Kidney capillary endothelial cell (primary cell): ENCODE measurements around the gene HOXB8.

Experiments used
- DNase-seq: peaks from one replicate; pipeline ENCODE4 v3.0.0-alpha.2; 2018; ENCODE audit warnings: low spot score

Gene HOXB8

GRCh38 chr17:48596000-48596734 is 18.9 kb downstream of the HOXB8 start:
- DNase-seq: no peak

- no peak for DNase-seq
Observed at GRCh38 chr17:48595278-48595999, 19.7 kb downstream of the HOXB8 start.

GRCh38 chr17:48594538-48595277 is 20.4 kb downstream of the HOXB8 start:
- no peak for DNase-seq

DNA sequence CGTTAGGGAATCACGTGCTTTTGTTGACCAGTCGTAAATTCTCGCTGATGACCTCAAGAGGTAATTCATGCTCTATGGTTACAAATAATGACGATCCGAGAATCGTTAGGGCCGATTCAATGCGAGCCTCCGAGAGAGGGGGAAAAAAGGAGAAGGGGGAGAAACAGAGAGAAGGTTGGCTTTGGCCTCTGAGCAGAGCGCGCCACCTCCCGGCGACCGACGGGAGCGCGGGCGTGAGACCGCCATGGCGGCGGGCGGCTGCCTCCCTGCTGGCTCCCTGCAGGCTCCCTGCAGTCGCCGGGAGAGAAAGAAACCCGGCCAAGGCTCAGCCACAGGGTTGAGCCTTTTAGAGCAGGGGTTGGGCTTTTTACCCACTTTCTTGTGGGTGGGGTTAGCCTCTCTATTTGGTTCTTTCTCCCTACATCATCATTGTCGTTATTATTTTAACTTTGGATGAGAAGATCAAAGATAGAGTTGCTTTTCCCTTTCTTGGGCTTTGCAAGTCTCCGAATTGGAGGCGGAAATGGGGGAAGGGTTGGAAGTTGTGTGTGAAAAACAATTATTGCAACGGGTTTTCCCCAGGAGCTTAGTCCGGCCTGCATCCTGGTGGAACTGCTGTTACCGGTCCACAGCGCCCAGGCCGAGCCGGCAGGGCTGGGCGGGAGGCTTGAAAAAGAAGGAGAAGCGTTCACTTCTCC is 21.1 kb downstream of the HOXB8 start:
- peak; percentile 83 for DNase-seq

GRCh38 chr17:48593126-48593829 is 21.8 kb downstream of the HOXB8 start, which contains the start of gene HOXB5:
Gene HOXB5 (minus strand): TSS chr17:48593779. CDS start chr17:48593682, 97 bp downstream.
- DNase-seq: no peak

- no peak for DNase-seq
Observed at GRCh38 chr17:48592577-48592976, 22.5 kb downstream of the HOXB8 start.

- DNase-seq: no peak
Observed at GRCh38 chr17:48592057-48592514, 23.0 kb downstream of the HOXB8 start.

- DNase-seq: no peak
Observed at GRCh38 chr17:48591255-48592056, 23.6 kb downstream of the HOXB8 start.

GRCh38 chr17:48590607-48591161 is 24.4 kb downstream of the HOXB8 start:
- DNase-seq: no peak

GRCh38 chr17:48589831-48590606 is 25.1 kb downstream of the HOXB8 start, which contains the start of gene HOXB3:
Gene HOXB3 (minus strand): TSS chr17:48590241. CDS start chr17:48552474, 37,767 bp downstream.
- DNase-seq: no peak

DNA sequence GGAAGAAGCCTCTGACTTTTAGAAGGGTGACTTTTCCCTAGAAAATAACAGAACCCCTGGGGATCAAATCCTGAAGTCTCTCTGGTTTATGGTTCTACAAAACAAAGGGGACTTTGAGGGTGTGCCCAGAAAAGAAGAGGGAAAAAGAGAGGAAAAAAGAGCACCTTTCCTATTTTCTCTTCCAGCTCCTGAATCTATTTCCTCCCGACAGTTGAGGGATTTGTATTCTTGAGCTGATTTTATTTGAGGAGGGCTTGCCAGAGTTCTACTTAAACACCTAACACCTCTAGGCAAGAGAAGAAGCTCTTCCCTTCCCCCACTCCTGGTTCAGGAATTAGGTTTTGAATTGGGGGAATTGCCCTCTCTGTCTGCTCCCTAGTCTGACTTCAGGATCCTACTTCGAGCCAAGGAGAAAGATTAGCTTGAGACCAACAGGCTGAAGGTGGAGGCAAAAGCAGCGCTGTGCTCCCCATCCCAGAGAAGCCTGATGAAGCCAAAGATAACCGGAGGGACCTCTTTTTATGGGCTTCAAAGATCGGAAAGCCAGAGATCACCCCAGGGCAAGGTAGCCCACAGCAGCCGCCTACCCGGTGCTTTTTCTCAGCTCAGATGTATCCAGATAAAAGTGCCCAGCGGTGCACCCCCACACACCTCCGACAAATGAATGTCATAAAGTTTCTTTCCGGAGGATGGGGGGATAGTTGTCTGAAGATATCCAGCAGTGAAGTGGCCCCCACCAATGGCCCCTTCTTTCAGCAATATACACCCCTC is 25.8 kb downstream of the HOXB8 start:
- DNase-seq: no peak

DNA sequence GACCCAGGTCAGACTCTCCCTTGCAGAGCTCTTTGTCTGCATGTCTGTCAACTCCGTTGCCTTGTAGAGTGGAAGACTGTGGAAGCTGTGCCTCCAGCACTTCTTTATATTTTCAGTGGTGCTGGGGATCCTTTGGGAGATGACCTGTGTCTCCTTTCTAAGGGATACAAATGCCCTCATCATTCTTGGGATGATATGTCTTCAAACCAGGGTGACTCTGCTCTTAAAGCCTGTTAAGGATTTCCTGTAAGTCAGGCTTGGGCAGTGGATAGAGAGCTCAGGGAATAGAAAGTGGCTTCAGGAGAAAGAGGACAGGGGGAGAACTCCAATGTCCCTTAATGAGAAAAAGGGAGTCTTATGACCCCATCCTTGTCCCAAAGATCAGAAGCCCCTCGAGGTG is 26.6 kb downstream of the HOXB8 start:
- DNase-seq: peak; percentile 71

- DNase-seq: no peak
Observed at GRCh38 chr17:48588074-48588415, 27.0 kb downstream of the HOXB8 start.

- peak; percentile 78 for DNase-seq
Observed at GRCh38 chr17:48587276-48588073, 27.6 kb downstream of the HOXB8 start.

- DNase-seq: no peak
Observed at GRCh38 chr17:48586355-48587258, 28.5 kb downstream of the HOXB8 start.

GRCh38 chr17:48584223-48584741 is 30.8 kb downstream of the HOXB8 start:
- DNase-seq: no peak
